Neural cell (in vitro differentiated cells): Measurements from ENCODE around the gene PTCH1. TPM values are rescaled to one million over a fixed set of nuclear protein-coding genes. Genes with fewer than 3 reads are reported as not detected.

Experiments
- H2AFZ ChIP-seq: fragments of 200-600, 300-800 bp; sonication (generic), shearing (Covaris generic); 2 replicates; pipeline ENCODE4 v1.6.0; 2014; ENCODE audit warnings: low read depth, mild to moderate bottlenecking, antibody characterized with exemption, low read length, moderate library complexity
- H3F3A ChIP-seq: fragments of 200-600 bp; shearing (Covaris generic); 2 replicates; pipeline ENCODE4 v1.6.1; 2016; ENCODE audit warnings: mild to moderate bottlenecking, moderate library complexity, mixed read lengths, antibody characterized with exemption, low read length; ENCODE audit not compliant: insufficient read depth, poor library complexity, severe bottlenecking
- H3K27ac ChIP-seq: fragments of 200-600, 300-800 bp; sonication (generic), shearing (Covaris generic); 2 replicates; pipeline ENCODE4 v1.5.1; 2014; ENCODE audit warnings: mild to moderate bottlenecking, low read length, moderate library complexity
- H3K27me3 ChIP-seq: fragments of 300-800, 200-600 bp; sonication (generic), shearing (Covaris generic); 2 replicates; pipeline ENCODE4 v1.6.0; 2014; ENCODE audit warnings: mild to moderate bottlenecking, low read depth, low read length, moderate library complexity; ENCODE audit not compliant: insufficient read depth
- H3K36me3 ChIP-seq: fragments of 300-800, 200-600 bp; sonication (generic), shearing (Covaris generic); 2 replicates; pipeline ENCODE4 v1.5.1; 2014; ENCODE audit warnings: mild to moderate bottlenecking, antibody characterized with exemption, low read length, moderate library complexity; ENCODE audit not compliant: insufficient read depth
- H3K4me2 ChIP-seq: fragments of 300-800, 200-600 bp; sonication (generic), shearing (Covaris generic); 2 replicates; pipeline ENCODE4 v1.6.0; 2014; ENCODE audit warnings: mild to moderate bottlenecking, low read length
- H3K4me3 ChIP-seq: fragments of 300-800, 200-600 bp; sonication (generic), shearing (Covaris generic); 2 replicates; pipeline ENCODE4 v1.5.1; 2014; ENCODE audit warnings: mild to moderate bottlenecking, low read length, moderate library complexity
- H3K79me2 ChIP-seq: fragments of 200-600 bp; shearing (Covaris generic); replicated peaks from 2 replicates; pipeline ENCODE4 v1.6.0; 2014; ENCODE audit warnings: mild to moderate bottlenecking, low read length, moderate library complexity; ENCODE audit not compliant: insufficient read depth
- H3K9ac ChIP-seq: fragments of 300-800, 200-600 bp; sonication (generic), shearing (Covaris generic); 2 replicates; pipeline ENCODE4 v1.6.1; 2016; ENCODE audit warnings: mild to moderate bottlenecking, low read length, mixed read lengths
- H3K9me2 ChIP-seq: fragments of 200-600 bp; shearing (Covaris generic); 2 replicates; pipeline ENCODE4 v1.6.1; 2016; ENCODE audit warnings: mild to moderate bottlenecking, low read length, mixed read lengths; ENCODE audit not compliant: insufficient read depth
- H3K9me3 ChIP-seq: fragments of 200-600, 300-800 bp; sonication (generic), shearing (Covaris generic); 2 replicates; pipeline ENCODE4 v1.6.1; 2016; ENCODE audit warnings: mild to moderate bottlenecking, mixed run types, low read length, moderate library complexity, mixed read lengths
- H4K20me1 ChIP-seq: fragments of 200-600 bp; shearing (Covaris generic); 2 replicates; pipeline ENCODE4 v1.6.1; 2016; ENCODE audit warnings: mild to moderate bottlenecking, mixed run types; ENCODE audit not compliant: insufficient read depth
- CTCF ChIP-seq: fragments of 450-650 bp; IDR thresholded peaks from 2 replicates; pipeline ENCODE4 v1.5.1; 2014; ENCODE audit warnings: antibody characterized with exemption, mild to moderate bottlenecking, moderate library complexity; ENCODE audit not compliant: poor library complexity, severe bottlenecking
- EP300 ChIP-seq: fragments of 450-650 bp; conservative IDR thresholded peaks from 2 replicates; pipeline ENCODE4 v1.6.1; 2014; ENCODE audit warnings: antibody characterized with exemption, mild to moderate bottlenecking, moderate library complexity; ENCODE audit not compliant: poor library complexity, severe bottlenecking
- EZH2 ChIP-seq: fragments of 200-600, 300-800 bp; shearing (Covaris generic), sonication (generic); IDR thresholded peaks from 2 replicates; pipeline ENCODE4 v1.6.1; 2014; ENCODE audit warnings: antibody characterized with exemption, low read length, borderline replicate concordance, mild to moderate bottlenecking; ENCODE audit not compliant: insufficient read depth, poor library complexity, severe bottlenecking
- MXI1 ChIP-seq: fragments of 450-650 bp; conservative IDR thresholded peaks from 2 replicates; pipeline ENCODE4 v1.6.1; 2014; ENCODE audit warnings: antibody characterized with exemption, mild to moderate bottlenecking; ENCODE audit not compliant: poor library complexity, severe bottlenecking
- POLR2AphosphoS5 ChIP-seq: IDR thresholded peaks from 2 replicates; pipeline ENCODE4 v1.6.1; 2012
- RAD21 ChIP-seq: fragments of 450-650 bp; conservative IDR thresholded peaks from 2 replicates; pipeline ENCODE4 v1.6.1; 2014; ENCODE audit warnings: antibody characterized with exemption, mild to moderate bottlenecking, moderate library complexity
- REST ChIP-seq: IDR thresholded peaks from 2 replicates; pipeline ENCODE4 v1.6.1; 2012; ENCODE audit warnings: borderline replicate concordance
- SMC3 ChIP-seq: fragments of 450-650 bp; conservative IDR thresholded peaks from 2 replicates; pipeline ENCODE4 v1.6.1; 2014; ENCODE audit warnings: antibody characterized with exemption, mild to moderate bottlenecking, moderate library complexity; ENCODE audit not compliant: poor library complexity
- TAF1 ChIP-seq: IDR thresholded peaks from 2 replicates; pipeline ENCODE4 v1.6.1; 2012; ENCODE audit warnings: low read depth
- polyA plus RNA-seq: library from polyadenylated mRNA; depleted of rRNA; stranded (reverse); fragments of >200 nt; gene quantifications from 2 replicates; pipeline ENCODE4 v1.2.3, GENCODE V29; 2014

PTCH1 gene
- polyA plus RNA-seq, 1 donor from 2014 or later = 15.6 TPM

- H3K9me3 ChIP-seq = no peaks in the 10 kb centered on the region
- no peaks in the 10 kb centered on the region for H3K36me3 ChIP-seq
- TF ChIP-seq POLR2AphosphoS5 (no peak), SMC3 (no peak), CTCF (no peak), EP300 (no peak), TAF1 (no peak), EZH2 (no peak), RAD21 (no peak), MXI1 (no peak), REST (no peak)
- no peak overlapping the region for H3K27ac ChIP-seq
- H2AFZ ChIP-seq = no peak overlapping the region
- H3K4me2 ChIP-seq = no peak overlapping the region
- no peaks in the 10 kb centered on the region for H3K9me2 ChIP-seq
- no peaks in the 10 kb centered on the region for H3K79me2 ChIP-seq
- H3K4me3 ChIP-seq = no peak overlapping the region
- no peaks in the 10 kb centered on the region for H4K20me1 ChIP-seq
- no peak overlapping the region for H3K9ac ChIP-seq
- no peaks in the 10 kb centered on the region for H3F3A ChIP-seq
- H3K27me3 ChIP-seq = no peaks in the 10 kb centered on the region
These were observed 105.5 kb downstream of the PTCH1 start for GRCh38 chr9:95411054-95411892.

GRCh38 chr9:95409650-95410426 lies 106.9 kb downstream of the PTCH1 start:
- H3F3A ChIP-seq = no peaks in the 10 kb centered on the region
- no peak overlapping the region for H2AFZ ChIP-seq
- H3K27me3 ChIP-seq = no peaks in the 10 kb centered on the region
- H4K20me1 ChIP-seq = no peaks in the 10 kb centered on the region
- H3K9me3 ChIP-seq = no peaks in the 10 kb centered on the region
- H3K27ac ChIP-seq = no peak overlapping the region
- no peaks in the 10 kb centered on the region for H3K79me2 ChIP-seq
- no peak for TF ChIP-seq TAF1
- no peak for TF ChIP-seq MXI1
- TF ChIP-seq SMC3 = no peak
- no peak for TF ChIP-seq POLR2AphosphoS5
- no peak for TF ChIP-seq EP300
- TF ChIP-seq RAD21 = no peak
- TF ChIP-seq REST = no peak
- TF ChIP-seq CTCF = no peak
- TF ChIP-seq EZH2 = no peak
- no peaks in the 10 kb centered on the region for H3K9me2 ChIP-seq
- no peak overlapping the region for H3K9ac ChIP-seq
- H3K4me2 ChIP-seq = no peak overlapping the region
- H3K4me3 ChIP-seq = no peak overlapping the region
- H3K36me3 ChIP-seq = no peaks in the 10 kb centered on the region
